Testis (tissue), 3 donors: Measurements from ENCODE around the gene FITM1. TPM values are rescaled to one million over a fixed set of nuclear protein-coding genes. Genes with fewer than 3 reads are reported as not detected.

Experiments
- DNase-seq: peaks from one replicate; pipeline ENCODE4 v3.0.0-alpha.2; 2019
- H3K27ac ChIP-seq, 2 donors: fragments of 200-600 bp; sonication (generic); one replicate each; pipeline ENCODE4 v1.5.1; 2019
- H3K27me3 ChIP-seq: fragments of 200-600 bp; sonication (generic); one replicate; pipeline ENCODE4 v1.5.1; 2019
- H3K36me3 ChIP-seq: fragments of 200-600 bp; sonication (generic); one replicate; pipeline ENCODE4 v1.5.1; 2017; ENCODE audit warnings: low read depth; ENCODE audit errors: missing control alignments
- H3K4me1 ChIP-seq: fragments of 200-600 bp; sonication (generic); one replicate; pipeline ENCODE4 v1.5.1; 2019
- H3K4me3 ChIP-seq, 2 donors: fragments of 200-600 bp; sonication (generic); one replicate each; pipeline ENCODE4 v1.5.1; 2017 to 2019
- H3K9me3 ChIP-seq: fragments of 200-600 bp; sonication (generic); one replicate; pipeline ENCODE4 v1.5.1; 2017
- CTCF ChIP-seq, 3 experiments: fragments of 450-650 bp in 2 of 3; fragments of 200-600 bp in 1 of 3; sonication (generic) in 1 of 3; IDR thresholded peaks; one replicate each; pipeline ENCODE4 v1.5.1; 2016 to 2019; ENCODE audit warnings: antibody characterized with exemption in 3 of 3, mild to moderate bottlenecking in 2 of 3, moderate library complexity in 1 of 3
- POLR2A ChIP-seq: fragments of 450-650 bp; IDR thresholded peaks from one replicate; pipeline ENCODE4 v1.6.1; 2017; ENCODE audit warnings: antibody characterized with exemption, mild to moderate bottlenecking, moderate library complexity
- WGBS, 2 donors: methylation state at CpG; one replicate each; pipeline ENCODE4 v1.1.5; 2018; 5-methylcytosine and 5-hydroxymethylcytosine counted together
- intact Hi-C: fragments of 100-400 bp; cut with DNase I; formaldehyde crosslinking; loops from one replicate; pipeline ENCODE4 v1.15.1; 2023; ENCODE audit warnings: low total_unique reads
- polyA plus RNA-seq: library from polyadenylated mRNA; stranded (reverse); fragments of 350-450 nt; fragmentation: Illumina TruSeq; extraction: RNeasy Lipid Tissue Mini Kit (QIAGEN cat#74804); gene quantifications from one replicate; pipeline ENCODE4 v1.2.3, GENCODE V29; 2014; ENCODE audit warnings: low read depth, low replicate concordance; ENCODE audit not compliant: insufficient read depth
- total RNA-seq, 2 donors: library from RNA; depleted of rRNA; stranded (reverse); fragments of >200 nt; gene quantifications; one replicate each; pipeline ENCODE4 v1.2.3, GENCODE V29; 2016

Gene FITM1
- total and polyA plus RNA-seq, 3 donors from 2014 or later: 2.2 to 3.7 (median 3.5) TPM

- DNase-seq: peak; percentile 82
- peaks cover 12% of the 10 kb centered on the region for H3K4me1 ChIP-seq
- intact Hi-C loops: no loop called here
- no peaks in the 10 kb centered on the region for H3K27me3 ChIP-seq
- H3K9me3 ChIP-seq: no peaks in the 10 kb centered on the region
- peak within 1 kb of the TSS; percentile 54 to 89 for H3K4me3 ChIP-seq
- no peak for TF ChIP-seq POLR2A
- peak within 1 kb of the TSS; percentile 82 to 85 for H3K27ac ChIP-seq
- H3K36me3 ChIP-seq: no peaks in the 10 kb centered on the region
- WGBS, 2 donors: 0 to 1% methylated on average over 26 to 68 of the region's 68 CpGs
These were observed 36.3 kb upstream of the FITM1 start, which contains the start of gene PCK2 for GRCh38 chr14:24093901-24094840. PCK2 (plus strand) TSS chr14:24094311; CDS start chr14:24094406, 95 bp downstream.

- DNase-seq: peak; percentile 22
- Histone ChIP-seq H3K27ac (peak overlapping the region; percentile 82 to 85), H3K4me3 (peak overlapping the region; percentile 54 to 89), H3K36me3 (no peaks in the 10 kb centered on the region), H3K4me1 (peaks cover 12% of the 10 kb centered on the region), H3K27me3 (no peaks in the 10 kb centered on the region), H3K9me3 (no peaks in the 10 kb centered on the region)
- intact Hi-C loops: no loop called here
- no peak for TF ChIP-seq POLR2A
- no peak for TF ChIP-seq CTCF (IDR thresholded peaks at IDR 0.05)
- WGBS, 2 donors: 12 to 13% methylated on average over 13 to 14 of the region's 14 CpGs
These were observed 35.6 kb upstream of the FITM1 start for GRCh38 chr14:24094841-24095270.

GRCh38 chr14:24095271-24096068, 35.0 kb upstream of the FITM1 start:
- 44 to 56% methylated on average over 8 to 12 of the region's 12 CpGs for WGBS, 2 donors
- Histone ChIP-seq H3K27me3 (no peaks in the 10 kb centered on the region), H3K9me3 (no peaks in the 10 kb centered on the region), H3K36me3 (no peaks in the 10 kb centered on the region), H3K27ac (peak overlapping the region; percentile 82 to 85), H3K4me1 (peaks cover 12% of the 10 kb centered on the region), H3K4me3 (peak overlapping the region in 1 of 2 donors; percentile 89)
- intact Hi-C loops: no loop called here
- DNase-seq: peak; percentile 29
- TF ChIP-seq CTCF (IDR thresholded peaks at IDR 0.05) (no peak), POLR2A (no peak)

GRCh38 chr14:24096545-24097181, 33.8 kb upstream of the FITM1 start:
- intact Hi-C loops: no loop called here
- 93 to 97% methylated on average over 6 to 8 of the region's 8 CpGs for WGBS, 2 donors
- no peaks in the 10 kb centered on the region for H3K9me3 ChIP-seq
- no peak overlapping the region for H3K27ac ChIP-seq
- no peaks in the 10 kb centered on the region for H3K27me3 ChIP-seq
- H3K4me3 ChIP-seq: no peak overlapping the region
- H3K36me3 ChIP-seq: no peaks in the 10 kb centered on the region
- H3K4me1 ChIP-seq: peaks cover 12% of the 10 kb centered on the region
- DNase-seq: no peak
- no peak for TF ChIP-seq POLR2A
- TF ChIP-seq CTCF (IDR thresholded peaks at IDR 0.05): no peak
